NCI-H2107 treated with DMSO at 0.1 percent for 48 hours (cell line): ENCODE data around the gene IGFL4.
A peak's percentile ranks its signal among the peaks of the same experiment; 100 is the strongest.

Experiments used
- DNase-seq: peaks from one replicate; lab custom pipeline; 2025; ENCODE audit not compliant: unreplicated experiment; lab: John Stamatoyannopoulos, UW

IGFL4 gene

GRCh38 chr19:45995715-45996385 is 45.0 kb downstream of the IGFL4 start:
- no peak for DNase-seq

DNA sequence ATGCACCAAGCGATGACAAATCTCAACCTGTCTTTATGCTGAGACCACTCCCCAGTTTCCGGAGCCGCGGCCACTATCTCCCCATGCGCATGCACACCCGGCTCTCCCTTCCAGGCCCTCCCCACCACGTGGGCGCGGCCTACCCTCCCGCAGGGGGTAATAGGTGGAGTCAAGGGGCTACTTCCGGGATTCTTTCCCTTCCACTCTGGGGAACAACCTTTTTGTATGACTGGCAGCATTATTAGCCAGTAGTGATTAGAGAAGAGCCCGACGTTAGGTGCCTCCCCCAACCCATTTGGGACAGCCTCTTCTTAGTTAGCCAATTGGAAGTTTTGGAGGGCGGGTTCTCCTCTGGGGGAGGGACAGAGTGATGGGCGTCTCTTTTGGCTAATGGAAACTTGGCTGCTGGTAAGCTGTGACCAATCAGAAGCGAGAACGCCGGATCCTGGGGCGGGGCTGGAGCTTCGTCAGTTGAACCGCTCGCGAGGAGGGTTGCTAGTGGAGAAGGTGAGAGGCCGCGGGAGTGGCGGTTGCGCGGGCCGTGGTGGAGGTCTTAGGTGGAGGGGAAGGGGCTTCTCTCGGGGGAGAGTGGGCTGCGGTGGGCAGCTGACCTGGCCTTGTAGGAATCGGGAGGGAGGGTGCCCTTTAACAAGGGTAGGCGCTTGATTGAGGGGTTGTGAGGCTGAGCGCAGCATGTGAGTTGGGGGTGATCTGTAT is 45.6 kb downstream of the IGFL4 start, which contains the start of gene CCDC61:
Gene CCDC61, plus strand, starts transcription at position 470 of the 717 bp plus-strand sequence. CDS start 7,552 bp downstream, outside the sequence.
- peak; percentile 99 for DNase-seq

DNA sequence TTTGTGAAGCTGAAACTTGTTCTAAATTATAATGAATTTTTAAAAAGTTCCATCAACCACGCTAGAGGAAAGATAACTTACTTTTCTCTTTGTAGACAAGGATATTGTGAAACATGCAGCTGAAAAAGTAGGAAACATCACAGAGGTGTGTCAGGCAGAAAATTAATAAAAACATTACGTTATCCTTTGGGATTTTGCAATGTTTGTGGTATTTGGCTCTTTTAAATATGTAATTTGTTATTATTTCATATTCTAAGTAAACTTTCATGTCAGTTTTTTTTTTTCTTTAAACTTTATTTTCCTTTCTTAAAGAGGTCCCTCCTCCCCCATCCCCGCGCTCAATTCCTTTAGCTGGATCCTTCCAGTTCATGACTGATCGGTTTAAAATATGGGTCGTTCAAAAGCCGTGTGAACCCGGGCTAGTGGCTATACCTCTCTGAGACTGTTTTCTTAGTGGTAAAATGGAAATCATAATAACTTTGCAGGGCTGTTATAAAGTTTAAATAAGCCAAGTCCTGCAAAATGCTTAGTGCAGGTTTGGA is 46.3 kb downstream of the IGFL4 start:
- DNase-seq = no peak

GRCh38 chr19:45990113-45990728 is 50.6 kb downstream of the IGFL4 start:
- DNase-seq = no peak
